ENCODE data around the gene VPREB3. TPM values are rescaled to one million over a fixed set of nuclear protein-coding genes. Genes with fewer than 3 reads are reported as not detected.
A peak's percentile ranks its signal among the peaks of the same experiment; 100 is the strongest.

VPREB3 gene
- polyA plus RNA-seq, 2 of the 4 experiments (the other 2 are of a cell fraction), result 0.41 to 0.52 TPM

DNA sequence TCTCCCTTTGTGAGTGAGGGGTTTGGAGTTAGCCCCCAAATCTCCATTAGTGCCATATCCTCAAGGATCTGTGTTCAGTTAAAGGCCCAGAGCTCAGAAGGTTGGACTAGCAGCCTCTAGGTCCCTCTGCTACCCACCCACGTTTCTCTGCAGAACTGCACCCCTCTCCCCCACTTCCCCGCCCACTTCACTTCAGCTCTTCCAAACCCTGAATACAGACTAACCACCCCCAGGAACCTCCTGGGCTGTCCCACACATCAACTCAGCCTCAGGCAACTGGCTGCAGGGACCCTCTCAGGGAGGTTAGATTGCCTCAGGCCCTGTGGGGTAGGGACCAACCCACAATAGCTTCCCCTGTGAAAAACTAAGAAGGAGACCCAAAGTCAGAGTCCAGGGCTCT lies 840 bp downstream of the VPREB3 start:
- ChIA-PET POLR2A (interaction anchor here (1.3 kb wide), 1 partner anchor 15 kb away, joined by 3 read pairs; no protein-coding TSS in a partner anchor), CTCF (interaction anchor here (0.6 to 1.8 kb wide), 4 partner anchors 10 to 1162 kb away, joined by 3 to 5 read pairs (median 3); partner anchors contain the start of gene CHCHD10)
- Histone ChIP-seq H3K4me2 (no peak overlapping the region), H3K4me1 (peaks cover 4% of the 10 kb centered on the region; the same call in 2 of the 3 replicates), H3K4me3 (no peak overlapping the region), H3K27ac (no peak overlapping the region), H3K9me3 (no peaks in the 10 kb centered on the region)
- TF ChIP-seq, protein P1, sequence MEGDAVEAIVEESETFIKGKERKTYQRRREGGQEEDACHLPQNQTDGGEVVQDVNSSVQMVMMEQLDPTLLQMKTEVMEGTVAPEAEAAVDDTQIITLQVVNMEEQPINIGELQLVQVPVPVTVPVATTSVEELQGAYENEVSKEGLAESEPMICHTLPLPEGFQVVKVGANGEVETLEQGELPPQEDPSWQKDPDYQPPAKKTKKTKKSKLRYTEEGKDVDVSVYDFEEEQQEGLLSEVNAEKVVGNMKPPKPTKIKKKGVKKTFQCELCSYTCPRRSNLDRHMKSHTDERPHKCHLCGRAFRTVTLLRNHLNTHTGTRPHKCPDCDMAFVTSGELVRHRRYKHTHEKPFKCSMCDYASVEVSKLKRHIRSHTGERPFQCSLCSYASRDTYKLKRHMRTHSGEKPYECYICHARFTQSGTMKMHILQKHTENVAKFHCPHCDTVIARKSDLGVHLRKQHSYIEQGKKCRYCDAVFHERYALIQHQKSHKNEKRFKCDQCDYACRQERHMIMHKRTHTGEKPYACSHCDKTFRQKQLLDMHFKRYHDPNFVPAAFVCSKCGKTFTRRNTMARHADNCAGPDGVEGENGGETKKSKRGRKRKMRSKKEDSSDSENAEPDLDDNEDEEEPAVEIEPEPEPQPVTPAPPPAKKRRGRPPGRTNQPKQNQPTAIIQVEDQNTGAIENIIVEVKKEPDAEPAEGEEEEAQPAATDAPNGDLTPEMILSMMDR (IDR thresholded peaks at IDR 0.05), result no peak
- no peak for TF ChIP-seq EHMT2 (IDR thresholded peaks at IDR 0.05; ENCODE audit: low read depth)
- DNase-seq (ENCODE audit: low read depth in 1 of 2, low spot score in 1 of 2) (no peak), FAIRE-seq (no peak), ATAC-seq (no peak)
- WGBS (ENCODE audit: missing lambda C conversion rate), result 81% methylated on average over 2 of the region's 2 CpGs

DNA sequence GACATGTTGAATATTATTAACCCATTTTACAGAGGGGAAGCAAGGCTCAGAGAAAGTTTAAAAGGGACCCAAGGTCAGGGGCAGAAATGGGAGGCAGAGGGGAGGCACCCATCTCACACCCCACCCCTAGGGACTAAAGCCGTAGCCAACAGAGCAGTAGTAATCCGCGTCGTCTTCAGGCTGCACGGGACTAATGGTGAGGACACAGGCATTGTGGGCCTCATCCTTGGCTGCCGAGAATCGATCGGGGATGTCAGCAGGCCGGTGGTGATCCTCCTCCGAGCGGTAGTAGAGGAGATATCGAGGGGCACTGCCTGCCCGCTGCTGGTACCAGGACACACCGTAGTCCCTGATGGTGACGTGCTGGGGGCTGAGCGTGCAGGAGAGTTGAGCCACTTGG lies 1.5 kb downstream of the VPREB3 start:
- WGBS (ENCODE audit: missing lambda C conversion rate), result 89% methylated on average over 16 of the region's 16 CpGs
- Histone ChIP-seq H3K27ac (no peak overlapping the region), H3K9me3 (no peaks in the 10 kb centered on the region), H3K4me2 (no peak overlapping the region), H3K4me3 (no peak overlapping the region), H3K4me1 (peaks cover 4% of the 10 kb centered on the region; the same call in 2 of the 3 replicates)
- POLR2A ChIA-PET, result interaction anchor here (1.3 kb wide), 1 partner anchor 15 kb away, joined by 3 read pairs; no protein-coding TSS in a partner anchor
- ATAC-seq (no peak), FAIRE-seq (no peak), DNase-seq (ENCODE audit: low read depth in 1 of 2, low spot score in 1 of 2) (no peak)
- CTCF ChIA-PET, result interaction anchor here (0.6 to 1.8 kb wide), 4 partner anchors 11 to 97 kb away, joined by 3 to 5 read pairs (median 3); no protein-coding TSS in a partner anchor
- TF ChIP-seq CHD2 (IDR thresholded peaks at IDR 0.05; ENCODE audit: low read length, partially characterized antibody), result no peak
- TF ChIP-seq TP53 (CRISPR knock-in tag; IDR thresholded peaks at IDR 0.05), result no peak
- TF ChIP-seq TFCP2L1 (CRISPR knock-in tag; IDR thresholded peaks at IDR 0.05), result no peak
- no peak for TF ChIP-seq SREBF2 (IDR thresholded peaks at IDR 0.05)
- TF ChIP-seq, protein P2, sequence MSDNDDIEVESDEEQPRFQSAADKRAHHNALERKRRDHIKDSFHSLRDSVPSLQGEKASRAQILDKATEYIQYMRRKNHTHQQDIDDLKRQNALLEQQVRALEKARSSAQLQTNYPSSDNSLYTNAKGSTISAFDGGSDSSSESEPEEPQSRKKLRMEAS (IDR thresholded peaks at IDR 0.05), result no peak
- no peak for TF ChIP-seq JUN (IDR thresholded peaks at IDR 0.05)
- TF ChIP-seq EHMT2 (IDR thresholded peaks at IDR 0.05; ENCODE audit: low read depth), result no peak
- no peak for TF ChIP-seq HOXB5 (CRISPR knock-in tag; IDR thresholded peaks at IDR 0.05)
- TF ChIP-seq NFE2L2 (conservative IDR thresholded peaks at IDR 0.05; ENCODE audit: low read length), result no peak
- TF ChIP-seq MYC (IDR thresholded peaks at IDR 0.05; ENCODE audit: borderline replicate concordance, low read length), result no peak
- TF ChIP-seq ZFP36 (IDR thresholded peaks at IDR 0.05; ENCODE audit: borderline replicate concordance, partially characterized antibody), result no peak

DNA sequence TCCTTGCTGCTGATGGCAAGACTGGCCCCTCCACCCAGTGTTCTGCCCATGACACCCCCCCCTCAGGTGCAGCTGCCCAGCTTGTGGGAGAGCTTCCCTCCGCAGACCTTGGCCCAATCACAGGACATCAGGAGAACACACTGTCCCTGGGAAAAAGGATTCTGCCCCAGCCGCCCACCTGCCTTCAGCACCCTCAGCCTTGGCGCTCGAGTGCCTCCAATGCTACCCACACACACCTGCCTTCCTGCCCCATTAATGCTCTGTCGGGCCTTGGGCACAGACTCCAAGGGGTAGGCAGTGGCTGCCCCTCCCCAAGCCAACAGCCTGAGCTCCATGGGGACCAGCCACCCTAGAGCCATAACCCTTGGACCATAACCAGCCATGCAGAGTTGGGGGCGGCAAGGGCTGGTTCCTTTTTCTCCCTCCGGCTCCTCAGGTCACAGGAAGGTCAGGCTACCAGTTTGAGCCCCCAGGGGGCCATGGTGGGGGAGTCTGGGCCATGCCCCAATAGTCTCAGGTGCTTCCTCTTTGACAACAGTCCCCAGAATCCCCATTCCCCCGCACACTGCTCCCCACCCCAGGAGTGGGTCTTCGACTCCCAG lies 2.0 kb downstream of the VPREB3 start:
- Histone ChIP-seq H3K9me3 (no peaks in the 10 kb centered on the region), H3K4me3 (peak overlapping the region; percentile 97), H3K27ac (peak overlapping the region; percentile 96 to 99; a peak in 5 of 6 replicates), H3K4me1 (peaks cover 4% of the 10 kb centered on the region; the same call in 2 of the 3 replicates), H3K4me2 (peak overlapping the region; percentile 94)
- ChIA-PET CTCF (interaction anchor here (0.6 to 1.6 kb wide), 4 partner anchors 11 to 774 kb away, joined by 3 read pairs; no protein-coding TSS in a partner anchor), POLR2A (interaction anchor here (1.3 kb wide), 1 partner anchor 16 kb away, joined by 3 read pairs; no protein-coding TSS in a partner anchor)
- ATAC-seq, result 0 out of 6 replicates have a peak, but pooled peaks of 1 of the 2 experiments have one; percentile 17
- 83% methylated on average over 7 of the region's 9 CpGs for WGBS (ENCODE audit: missing lambda C conversion rate)
- FAIRE-seq, result no peak
- DNase-seq (ENCODE audit: low read depth in 1 of 2, low spot score in 1 of 2), result peak in 1 of 2 experiments; percentile 20
- TF ChIP-seq KDM1A (IDR thresholded peaks at IDR 0.05; ENCODE audit: low read depth) (no peak), HOXA7 (CRISPR knock-in tag; IDR thresholded peaks at IDR 0.05) (no peak), EP300 (IDR thresholded peaks at IDR 0.05) (no peak), FOSL2 (IDR thresholded peaks at IDR 0.05) (no peak), FOSL2 (CRISPR knock-in tag; IDR thresholded peaks at IDR 0.05) (no peak), RAD21 (conservative IDR thresholded peaks at IDR 0.05 in 1 of 2, IDR thresholded peaks at IDR 0.05 in 1 of 2) (no peak), HEYL (CRISPR knock-in tag; IDR thresholded peaks at IDR 0.05) (no peak)
- TF ChIP-seq, protein P3, sequence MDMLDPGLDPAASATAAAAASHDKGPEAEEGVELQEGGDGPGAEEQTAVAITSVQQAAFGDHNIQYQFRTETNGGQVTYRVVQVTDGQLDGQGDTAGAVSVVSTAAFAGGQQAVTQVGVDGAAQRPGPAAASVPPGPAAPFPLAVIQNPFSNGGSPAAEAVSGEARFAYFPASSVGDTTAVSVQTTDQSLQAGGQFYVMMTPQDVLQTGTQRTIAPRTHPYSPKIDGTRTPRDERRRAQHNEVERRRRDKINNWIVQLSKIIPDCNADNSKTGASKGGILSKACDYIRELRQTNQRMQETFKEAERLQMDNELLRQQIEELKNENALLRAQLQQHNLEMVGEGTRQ (IDR thresholded peaks at IDR 0.05), result no peak
